ENCODE results near the gene SUPT6H. TPM values are rescaled to one million over a fixed set of nuclear protein-coding genes. Genes with fewer than 3 reads are reported as not detected.

The SUPT6H gene
- total and polyA plus RNA-seq, 9 of the 15 experiments (the other 6 are each of a cell fraction or from before 2014, with no cell fraction given): 1.7 to 77.7 (median 49.2) TPM

DNA sequence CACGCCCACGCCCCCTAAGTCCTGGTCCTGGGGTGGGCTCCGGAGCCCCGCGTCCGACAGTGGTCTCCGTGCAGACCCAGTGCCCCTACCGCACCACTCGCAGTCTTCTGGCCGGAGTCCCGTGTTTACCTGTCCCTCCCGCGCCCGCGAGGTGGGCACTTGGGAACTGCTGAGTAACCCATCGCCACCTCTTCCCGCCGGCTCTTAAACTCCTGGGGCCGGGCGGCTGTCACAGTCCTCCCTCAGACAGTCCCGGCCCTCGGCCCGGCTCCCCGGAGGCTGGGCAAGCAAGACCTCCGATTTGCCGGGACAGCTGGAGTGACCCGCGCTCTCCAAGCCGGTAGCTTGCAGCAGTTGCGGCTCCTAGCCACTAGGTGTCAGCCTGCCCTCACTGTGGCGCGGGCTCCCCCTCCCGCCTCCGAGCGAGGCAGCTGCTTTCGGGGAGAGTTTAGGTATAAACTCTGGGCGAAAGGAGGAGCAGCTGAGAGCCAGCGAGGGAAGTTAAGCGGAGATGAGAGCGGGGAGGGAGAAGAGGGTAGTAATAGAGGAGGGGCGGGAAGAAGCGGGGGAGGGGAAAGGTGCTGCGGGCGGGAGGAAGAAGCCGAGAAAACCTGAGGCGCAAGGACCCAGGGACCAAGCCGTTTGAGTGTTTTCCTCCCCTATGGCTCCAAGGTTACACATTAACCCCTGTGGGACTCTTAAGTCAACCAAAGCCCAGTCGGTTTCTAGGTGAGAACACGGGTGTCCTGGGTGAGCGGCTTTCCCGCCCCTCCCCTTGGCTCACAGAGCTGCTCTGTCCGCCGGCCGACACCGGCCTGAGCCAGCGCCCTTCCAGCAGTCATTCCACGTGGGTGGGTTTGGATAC is 64.9 kb downstream of the SUPT6H start (continued):
- TF ChIP-seq ILF3 (IDR thresholded peaks at IDR 0.05; ENCODE audit: borderline replicate concordance): no peak
- no peak; the same call in 1 of the 2 replicates for TF ChIP-seq TCF7 (IDR thresholded peaks at IDR 0.05; ENCODE audit: borderline replicate concordance)
- TF ChIP-seq TEAD1 (CRISPR knock-in tag; IDR thresholded peaks at IDR 0.05): peak in 1 of 2 experiments; percentile 29; a peak in 2 of 4 replicates
- TF ChIP-seq LEF1 (IDR thresholded peaks at IDR 0.05): peak; percentile 73
- no peak; the same call in 1 of the 2 replicates for TF ChIP-seq SNIP1 (IDR thresholded peaks at IDR 0.05; ENCODE audit: low read depth)
- TF ChIP-seq ZNF780A (CRISPR knock-in tag; IDR thresholded peaks at IDR 0.05): no peak
- TF ChIP-seq SMAD4 (CRISPR knock-in tag; conservative IDR thresholded peaks at IDR 0.05): 0 out of 2 replicates have a peak, but pooled peaks have one; percentile 21
- TF ChIP-seq SMARCE1 (IDR thresholded peaks at IDR 0.05): peak; percentile 51; the same call in 1 of the 2 replicates
- TF ChIP-seq ZNF699 (CRISPR knock-in tag; IDR thresholded peaks at IDR 0.05; ENCODE audit: insufficient replicate concordance): no peak
- peak; percentile 46 to 67; a peak in 2 of 4 replicates for TF ChIP-seq ARNT (IDR thresholded peaks at IDR 0.05)
- TF ChIP-seq TARDBP (IDR thresholded peaks at IDR 0.05): peak; percentile 91
- peak in 2 of 3 experiments; percentile 59 to 60 for TF ChIP-seq YY1 (IDR thresholded peaks at IDR 0.05; ENCODE audit: borderline replicate concordance in 1 of 3, control insufficient read depth in 1 of 3, extremely low read depth in 1 of 3, insufficient read depth in 3 of 3, insufficient read length in 1 of 3, insufficient replicate concordance in 2 of 3, low read depth in 1 of 3, low read length in 2 of 3)
- no peak for TF ChIP-seq KHSRP (IDR thresholded peaks at IDR 0.05)
- 0 out of 2 replicates have a peak, but pooled peaks have one; percentile 48 for TF ChIP-seq MBD2 (IDR thresholded peaks at IDR 0.05; ENCODE audit: borderline replicate concordance, low read depth)
- peak; percentile 42 for TF ChIP-seq POLR2AphosphoS5 (IDR thresholded peaks at IDR 0.05; ENCODE audit: control insufficient read depth, insufficient read depth, low read depth, low read length)
- TF ChIP-seq, protein P1, sequence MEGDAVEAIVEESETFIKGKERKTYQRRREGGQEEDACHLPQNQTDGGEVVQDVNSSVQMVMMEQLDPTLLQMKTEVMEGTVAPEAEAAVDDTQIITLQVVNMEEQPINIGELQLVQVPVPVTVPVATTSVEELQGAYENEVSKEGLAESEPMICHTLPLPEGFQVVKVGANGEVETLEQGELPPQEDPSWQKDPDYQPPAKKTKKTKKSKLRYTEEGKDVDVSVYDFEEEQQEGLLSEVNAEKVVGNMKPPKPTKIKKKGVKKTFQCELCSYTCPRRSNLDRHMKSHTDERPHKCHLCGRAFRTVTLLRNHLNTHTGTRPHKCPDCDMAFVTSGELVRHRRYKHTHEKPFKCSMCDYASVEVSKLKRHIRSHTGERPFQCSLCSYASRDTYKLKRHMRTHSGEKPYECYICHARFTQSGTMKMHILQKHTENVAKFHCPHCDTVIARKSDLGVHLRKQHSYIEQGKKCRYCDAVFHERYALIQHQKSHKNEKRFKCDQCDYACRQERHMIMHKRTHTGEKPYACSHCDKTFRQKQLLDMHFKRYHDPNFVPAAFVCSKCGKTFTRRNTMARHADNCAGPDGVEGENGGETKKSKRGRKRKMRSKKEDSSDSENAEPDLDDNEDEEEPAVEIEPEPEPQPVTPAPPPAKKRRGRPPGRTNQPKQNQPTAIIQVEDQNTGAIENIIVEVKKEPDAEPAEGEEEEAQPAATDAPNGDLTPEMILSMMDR (IDR thresholded peaks at IDR 0.05 in 2 of 3, conservative IDR thresholded peaks at IDR 0.05 in 1 of 3; ENCODE audit: insufficient read depth in 2 of 3, low read depth in 1 of 3, low read length in 3 of 3): peak; percentile 99 to 100 (median 99)
- TF ChIP-seq ZKSCAN1 (IDR thresholded peaks at IDR 0.05; ENCODE audit: low read depth, low read length): peak; percentile 45; the same call in 1 of the 2 replicates
- peak; percentile 79 for TF ChIP-seq ATF7 (IDR thresholded peaks at IDR 0.05)
- 0 out of 2 replicates have a peak, but pooled peaks have one; percentile 7 for TF ChIP-seq ZNF282 (CRISPR knock-in tag; IDR thresholded peaks at IDR 0.05)
- TF ChIP-seq SREBF2 (CRISPR knock-in tag; IDR thresholded peaks at IDR 0.05): 0 out of 2 replicates have a peak, but pooled peaks have one; percentile 19
- TF ChIP-seq FUS (optimal IDR thresholded peaks at IDR 0.05; ENCODE audit: low read depth, low read length): peak; percentile 13
- no peak for TF ChIP-seq NCOA4 (IDR thresholded peaks at IDR 0.05; ENCODE audit: partially characterized antibody)
- peak; percentile 93 for TF ChIP-seq SP1 (CRISPR knock-in tag; IDR thresholded peaks at IDR 0.05)
- TF ChIP-seq HNRNPLL (IDR thresholded peaks at IDR 0.05; ENCODE audit: low read depth, low read length, poor library complexity, severe bottlenecking): no peak
- TF ChIP-seq, protein P2, sequence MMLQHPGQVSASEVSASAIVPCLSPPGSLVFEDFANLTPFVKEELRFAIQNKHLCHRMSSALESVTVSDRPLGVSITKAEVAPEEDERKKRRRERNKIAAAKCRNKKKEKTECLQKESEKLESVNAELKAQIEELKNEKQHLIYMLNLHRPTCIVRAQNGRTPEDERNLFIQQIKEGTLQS (IDR thresholded peaks at IDR 0.05): no peak
- TF ChIP-seq, protein P2 (CRISPR knock-in tag; conservative IDR thresholded peaks at IDR 0.05): peak; percentile 74; the same call in 1 of the 2 replicates

All from K562 (cell line).